ENCODE results near the gene C16orf74.

DNA sequence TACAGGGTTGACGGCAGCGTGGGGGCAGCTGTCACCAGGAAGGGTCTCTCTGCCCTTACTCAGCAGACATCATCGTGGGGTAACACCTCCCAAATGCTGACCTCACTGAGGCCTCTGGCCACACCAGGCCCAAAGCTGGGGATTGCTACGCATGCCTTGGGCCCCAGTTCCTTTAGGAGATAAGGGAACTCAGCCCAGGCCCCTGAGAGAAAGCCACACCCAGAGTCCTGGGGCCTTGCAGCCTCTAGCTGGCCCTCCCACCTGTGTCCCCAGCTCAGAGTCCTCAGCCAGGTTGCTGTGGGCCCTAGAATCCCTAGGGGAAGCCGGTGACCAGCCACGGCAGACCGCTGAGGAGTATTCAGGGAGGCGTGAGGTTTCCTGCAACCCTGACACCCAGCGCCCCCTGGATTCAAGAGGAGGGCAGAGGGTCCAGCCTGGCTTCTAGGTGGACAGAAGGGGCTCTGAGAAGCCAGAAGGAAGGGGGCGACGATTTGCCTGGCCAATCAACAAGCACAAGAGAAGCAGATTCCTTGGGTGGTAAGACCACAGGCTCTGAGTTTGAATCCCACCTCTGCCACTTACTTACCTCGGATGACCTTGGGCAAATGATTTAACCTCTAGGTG is 51.8 kb downstream of the C16orf74 start:
- TF ChIP-seq POLR2A (IDR thresholded peaks at IDR 0.05): no peak
- TF ChIP-seq, protein P1, sequence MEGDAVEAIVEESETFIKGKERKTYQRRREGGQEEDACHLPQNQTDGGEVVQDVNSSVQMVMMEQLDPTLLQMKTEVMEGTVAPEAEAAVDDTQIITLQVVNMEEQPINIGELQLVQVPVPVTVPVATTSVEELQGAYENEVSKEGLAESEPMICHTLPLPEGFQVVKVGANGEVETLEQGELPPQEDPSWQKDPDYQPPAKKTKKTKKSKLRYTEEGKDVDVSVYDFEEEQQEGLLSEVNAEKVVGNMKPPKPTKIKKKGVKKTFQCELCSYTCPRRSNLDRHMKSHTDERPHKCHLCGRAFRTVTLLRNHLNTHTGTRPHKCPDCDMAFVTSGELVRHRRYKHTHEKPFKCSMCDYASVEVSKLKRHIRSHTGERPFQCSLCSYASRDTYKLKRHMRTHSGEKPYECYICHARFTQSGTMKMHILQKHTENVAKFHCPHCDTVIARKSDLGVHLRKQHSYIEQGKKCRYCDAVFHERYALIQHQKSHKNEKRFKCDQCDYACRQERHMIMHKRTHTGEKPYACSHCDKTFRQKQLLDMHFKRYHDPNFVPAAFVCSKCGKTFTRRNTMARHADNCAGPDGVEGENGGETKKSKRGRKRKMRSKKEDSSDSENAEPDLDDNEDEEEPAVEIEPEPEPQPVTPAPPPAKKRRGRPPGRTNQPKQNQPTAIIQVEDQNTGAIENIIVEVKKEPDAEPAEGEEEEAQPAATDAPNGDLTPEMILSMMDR (IDR thresholded peaks at IDR 0.05): no peak
